ENCODE data around the gene COPS7A. TPM values are rescaled to one million over a fixed set of nuclear protein-coding genes. Genes with fewer than 3 reads are reported as not detected.
A peak's percentile ranks its signal among the peaks of the same experiment; 100 is the strongest.

Gene COPS7A
- total RNA-seq, 1 experiment from 2014 or later = 125 TPM

DNA sequence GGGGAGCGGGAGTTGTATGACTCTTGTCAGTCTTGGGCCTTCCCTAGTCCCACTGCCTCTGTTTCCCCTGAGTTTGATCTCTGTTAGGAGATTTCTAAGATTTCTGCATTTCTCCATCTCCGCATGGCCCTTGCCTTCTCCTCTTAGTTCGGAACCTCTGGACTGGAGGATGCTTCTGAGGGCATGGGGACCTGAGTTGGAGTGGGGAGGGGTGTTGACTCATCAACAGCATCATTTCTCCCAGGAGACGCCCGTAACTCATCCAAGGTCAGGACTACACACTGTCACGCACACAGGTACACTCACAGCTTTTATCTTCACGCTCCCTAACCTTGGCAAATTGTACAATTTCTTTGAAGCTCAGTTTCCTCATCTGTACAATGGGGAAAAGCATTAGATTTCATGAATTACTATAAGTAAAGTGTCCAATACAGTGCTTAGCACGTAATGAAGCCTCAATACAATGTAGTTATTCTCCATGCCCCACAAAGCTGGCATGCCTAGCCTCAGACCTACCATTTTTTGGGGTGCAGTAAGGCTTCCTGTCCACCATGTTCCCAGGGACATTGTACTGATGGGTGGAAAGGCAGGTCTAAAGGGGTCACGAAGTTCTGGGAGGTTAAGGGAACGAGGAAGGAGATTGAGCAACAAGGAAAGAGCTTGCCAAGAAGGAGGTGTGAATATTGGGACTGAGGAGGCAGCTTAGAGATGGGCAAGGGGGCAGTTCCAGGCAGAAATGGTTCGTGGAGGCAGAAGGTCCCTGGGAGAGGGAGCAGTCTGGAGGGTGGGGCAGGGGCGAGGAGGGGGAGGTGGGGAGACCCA, 47.9 kb downstream of the COPS7A start:
- DNase-seq = no peak
- H3K4me3 ChIP-seq = no peak overlapping the region
- H3K36me3 ChIP-seq = peaks cover 37% of the 10 kb centered on the region
- H3K9me3 ChIP-seq = no peaks in the 10 kb centered on the region
- no peaks in the 10 kb centered on the region for H3K27me3 ChIP-seq

DNA sequence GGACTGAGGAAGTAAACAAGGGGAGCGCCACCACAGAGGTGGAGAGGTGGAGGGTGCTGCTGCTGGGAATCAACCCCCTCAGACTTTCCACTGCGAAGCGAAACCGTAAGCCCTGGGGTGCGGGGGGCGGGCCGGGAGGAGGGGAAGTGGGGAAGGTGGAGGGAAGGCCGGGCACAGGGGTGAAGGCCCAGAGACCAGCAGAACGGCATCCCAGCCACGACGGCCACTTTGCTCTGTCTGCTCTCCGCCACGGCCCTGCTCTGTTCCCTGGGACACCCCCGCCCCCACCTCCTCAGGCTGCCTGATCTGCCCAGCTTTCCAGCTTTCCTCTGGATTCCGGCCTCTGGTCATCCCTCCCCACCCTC, 48.5 kb downstream of the COPS7A start, which contains the start of gene LAG3:
Gene LAG3, plus strand, starts transcription at position 190 of the 365 bp plus-strand sequence. CDS start 333 bp downstream, outside the sequence.
- no peak for DNase-seq
- Histone ChIP-seq H3K36me3 (peaks cover 37% of the 10 kb centered on the region), H3K9me3 (no peaks in the 10 kb centered on the region), H3K27me3 (no peaks in the 10 kb centered on the region), H3K4me3 (no peak within 1 kb of the TSS)

DNA sequence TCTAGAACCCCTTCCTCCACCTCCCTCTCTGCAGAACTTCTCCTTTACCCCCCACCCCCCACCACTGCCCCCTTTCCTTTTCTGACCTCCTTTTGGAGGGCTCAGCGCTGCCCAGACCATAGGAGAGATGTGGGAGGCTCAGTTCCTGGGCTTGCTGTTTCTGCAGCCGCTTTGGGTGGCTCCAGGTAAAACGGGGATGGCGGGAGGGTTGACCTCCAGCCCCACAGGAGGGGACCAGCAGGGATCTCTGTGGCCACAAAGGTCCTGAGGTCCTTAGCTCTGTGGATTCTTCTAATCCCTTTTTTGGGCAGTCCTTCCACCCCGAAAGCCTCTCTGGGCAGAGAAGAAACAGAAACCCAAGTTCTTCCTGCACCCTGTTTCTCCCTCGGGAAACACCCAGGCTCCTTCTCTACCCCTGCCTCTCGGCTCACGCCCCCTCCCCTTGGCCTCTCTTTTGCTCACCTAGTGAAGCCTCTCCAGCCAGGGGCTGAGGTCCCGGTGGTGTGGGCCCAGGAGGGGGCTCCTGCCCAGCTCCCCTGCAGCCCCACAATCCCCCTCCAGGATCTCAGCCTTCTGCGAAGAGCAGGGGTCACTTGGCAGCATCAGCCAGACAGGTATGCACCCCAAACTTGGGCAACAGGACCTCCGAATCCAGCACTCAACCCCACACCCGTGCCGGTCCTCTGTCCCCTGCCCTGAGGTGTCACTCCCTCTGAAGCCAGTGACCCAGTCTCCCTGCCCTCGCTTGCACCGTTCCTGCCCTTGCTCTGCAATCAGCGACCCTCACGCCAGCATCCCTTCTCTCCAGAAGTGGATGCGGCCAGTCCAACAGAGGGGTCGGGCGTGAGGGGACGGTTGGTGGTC, 49.1 kb downstream of the COPS7A start:
- H3K36me3 ChIP-seq = peaks cover 33% of the 10 kb centered on the region
- no peak overlapping the region for H3K4me3 ChIP-seq
- DNase-seq = no peak
- no peaks in the 10 kb centered on the region for H3K9me3 ChIP-seq
- H3K27me3 ChIP-seq = no peaks in the 10 kb centered on the region

DNA sequence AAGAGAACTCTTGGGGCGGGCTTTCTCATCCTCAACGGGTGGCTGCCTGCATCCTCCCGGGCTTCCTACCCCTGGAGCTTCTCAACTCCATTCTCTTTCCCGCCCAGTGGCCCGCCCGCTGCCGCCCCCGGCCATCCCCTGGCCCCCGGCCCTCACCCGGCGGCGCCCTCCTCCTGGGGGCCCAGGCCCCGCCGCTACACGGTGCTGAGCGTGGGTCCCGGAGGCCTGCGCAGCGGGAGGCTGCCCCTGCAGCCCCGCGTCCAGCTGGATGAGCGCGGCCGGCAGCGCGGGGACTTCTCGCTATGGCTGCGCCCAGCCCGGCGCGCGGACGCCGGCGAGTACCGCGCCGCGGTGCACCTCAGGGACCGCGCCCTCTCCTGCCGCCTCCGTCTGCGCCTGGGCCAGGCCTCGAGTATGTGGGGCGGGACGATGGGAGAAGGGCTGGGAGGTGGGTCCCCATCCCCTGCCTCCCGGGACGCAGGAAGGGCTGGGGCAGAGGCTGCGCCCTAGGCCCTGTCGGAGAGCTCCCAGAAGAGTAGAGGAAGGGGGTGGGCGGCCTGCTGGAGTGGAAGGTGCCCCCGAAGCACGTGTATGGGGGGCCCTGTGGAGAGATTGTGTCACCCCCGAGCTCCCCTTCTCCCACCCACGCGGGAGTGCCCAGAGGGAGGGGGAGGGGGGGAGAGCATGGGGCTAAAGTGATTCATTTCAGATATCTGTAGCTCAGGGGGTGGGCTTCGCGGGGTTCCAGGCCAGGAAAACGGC, 49.9 kb downstream of the COPS7A start:
- Histone ChIP-seq H3K9me3 (no peaks in the 10 kb centered on the region), H3K36me3 (peaks cover 25% of the 10 kb centered on the region), H3K4me3 (no peak overlapping the region), H3K27me3 (no peaks in the 10 kb centered on the region)
- no peak for DNase-seq

DNA sequence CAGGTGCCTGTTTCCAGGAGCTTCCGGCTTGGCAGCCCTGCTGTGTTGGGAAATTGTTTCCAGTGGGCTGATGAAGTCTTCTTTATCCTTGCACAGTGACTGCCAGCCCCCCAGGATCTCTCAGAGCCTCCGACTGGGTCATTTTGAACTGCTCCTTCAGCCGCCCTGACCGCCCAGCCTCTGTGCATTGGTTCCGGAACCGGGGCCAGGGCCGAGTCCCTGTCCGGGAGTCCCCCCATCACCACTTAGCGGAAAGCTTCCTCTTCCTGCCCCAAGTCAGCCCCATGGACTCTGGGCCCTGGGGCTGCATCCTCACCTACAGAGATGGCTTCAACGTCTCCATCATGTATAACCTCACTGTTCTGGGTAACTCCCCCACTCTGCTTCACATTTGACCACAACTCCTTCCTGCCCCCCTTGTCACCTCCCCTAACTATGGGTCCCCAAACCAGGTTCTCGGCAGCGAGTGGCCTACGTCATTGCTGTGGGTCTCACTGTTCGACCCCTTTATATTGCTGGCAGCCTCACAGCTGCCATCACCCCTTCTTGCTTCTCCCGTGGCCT, 50.7 kb downstream of the COPS7A start:
- Histone ChIP-seq H3K4me3 (no peak overlapping the region), H3K9me3 (no peaks in the 10 kb centered on the region), H3K27me3 (no peaks in the 10 kb centered on the region), H3K36me3 (peaks cover 18% of the 10 kb centered on the region)
- no peak for DNase-seq

DNA sequence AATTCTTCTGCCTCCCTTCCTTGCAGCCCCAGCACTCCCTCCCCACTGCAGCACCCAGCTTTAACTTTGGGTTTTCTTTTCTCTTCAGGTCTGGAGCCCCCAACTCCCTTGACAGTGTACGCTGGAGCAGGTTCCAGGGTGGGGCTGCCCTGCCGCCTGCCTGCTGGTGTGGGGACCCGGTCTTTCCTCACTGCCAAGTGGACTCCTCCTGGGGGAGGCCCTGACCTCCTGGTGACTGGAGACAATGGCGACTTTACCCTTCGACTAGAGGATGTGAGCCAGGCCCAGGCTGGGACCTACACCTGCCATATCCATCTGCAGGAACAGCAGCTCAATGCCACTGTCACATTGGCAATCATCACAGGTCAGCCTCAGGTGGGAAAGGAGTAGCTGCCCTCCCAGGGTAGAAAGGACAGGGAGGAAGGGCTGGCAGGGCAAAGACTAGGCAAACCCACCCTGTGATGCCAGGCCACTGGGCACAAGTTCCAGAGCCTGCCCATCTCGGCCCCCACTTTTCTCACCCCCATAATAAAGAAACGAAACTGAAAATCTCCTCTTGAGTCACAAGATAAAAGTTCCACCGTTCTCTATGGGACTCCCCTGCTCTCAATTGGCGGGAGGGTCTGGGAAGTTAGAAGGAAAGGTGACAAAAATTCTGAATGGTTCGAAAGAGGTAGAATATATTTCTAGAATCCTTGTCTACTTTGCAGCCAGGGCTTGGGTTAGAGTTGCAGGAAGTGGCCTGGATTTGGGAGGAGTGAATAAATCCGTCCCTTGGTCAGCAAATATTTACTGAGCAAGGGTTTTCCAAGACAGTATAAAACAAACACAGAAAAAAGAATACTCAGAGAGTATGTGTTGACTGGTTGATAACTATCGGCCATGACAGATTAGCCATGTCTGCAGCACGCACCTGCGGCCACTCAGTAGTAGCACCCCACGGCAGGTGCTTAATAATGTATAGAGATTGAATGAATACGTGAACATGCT, 51.6 kb downstream of the COPS7A start:
- H3K36me3 ChIP-seq = peaks cover 12% of the 10 kb centered on the region
- H3K4me3 ChIP-seq = no peak overlapping the region
- no peak for DNase-seq
- no peaks in the 10 kb centered on the region for H3K27me3 ChIP-seq
- no peaks in the 10 kb centered on the region for H3K9me3 ChIP-seq

DNA sequence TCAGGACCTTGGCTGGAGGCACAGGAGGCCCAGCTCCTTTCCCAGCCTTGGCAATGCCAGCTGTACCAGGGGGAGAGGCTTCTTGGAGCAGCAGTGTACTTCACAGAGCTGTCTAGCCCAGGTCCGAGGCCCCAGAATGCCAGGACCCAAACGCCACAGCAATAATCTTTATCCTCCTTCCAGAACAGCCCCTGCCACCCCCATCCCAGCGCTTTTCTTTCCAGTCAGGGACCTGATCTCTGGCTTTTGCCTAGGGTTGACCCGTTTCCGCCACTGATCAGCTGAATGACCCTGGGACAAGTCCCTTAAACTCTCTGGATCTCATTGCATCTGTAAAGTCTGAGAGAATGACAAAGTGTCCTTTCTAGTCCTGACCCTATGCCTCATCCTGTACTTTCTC, 53.5 kb downstream of the COPS7A start:
- DNase-seq = no peak

DNA sequence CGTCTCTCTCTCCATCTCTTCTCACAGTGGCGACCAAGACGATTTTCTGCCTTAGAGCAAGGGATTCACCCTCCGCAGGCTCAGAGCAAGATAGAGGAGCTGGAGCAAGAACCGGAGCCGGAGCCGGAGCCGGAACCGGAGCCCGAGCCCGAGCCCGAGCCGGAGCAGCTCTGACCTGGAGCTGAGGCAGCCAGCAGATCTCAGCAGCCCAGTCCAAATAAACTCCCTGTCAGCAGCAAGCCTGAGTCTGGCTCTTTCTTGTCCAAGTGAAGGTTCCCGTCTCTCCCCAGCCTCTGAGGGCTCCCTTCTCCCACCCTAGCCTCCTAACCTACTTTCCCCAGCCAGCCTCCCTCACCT, 54.3 kb downstream of the COPS7A start:
- no peaks in the 10 kb centered on the region for H3K27me3 ChIP-seq
- peak; percentile 20 for DNase-seq
- no peaks in the 10 kb centered on the region for H3K9me3 ChIP-seq
- no peak overlapping the region for H3K4me3 ChIP-seq
- H3K36me3 ChIP-seq = no peaks in the 10 kb centered on the region

More for the DNA sequence above, 53.5 kb downstream of the COPS7A start:
- H3K27me3 ChIP-seq = no peaks in the 10 kb centered on the region
- H3K9me3 ChIP-seq = no peaks in the 10 kb centered on the region
- no peak overlapping the region for H3K4me3 ChIP-seq
- no peaks in the 10 kb centered on the region for H3K36me3 ChIP-seq

DNA sequence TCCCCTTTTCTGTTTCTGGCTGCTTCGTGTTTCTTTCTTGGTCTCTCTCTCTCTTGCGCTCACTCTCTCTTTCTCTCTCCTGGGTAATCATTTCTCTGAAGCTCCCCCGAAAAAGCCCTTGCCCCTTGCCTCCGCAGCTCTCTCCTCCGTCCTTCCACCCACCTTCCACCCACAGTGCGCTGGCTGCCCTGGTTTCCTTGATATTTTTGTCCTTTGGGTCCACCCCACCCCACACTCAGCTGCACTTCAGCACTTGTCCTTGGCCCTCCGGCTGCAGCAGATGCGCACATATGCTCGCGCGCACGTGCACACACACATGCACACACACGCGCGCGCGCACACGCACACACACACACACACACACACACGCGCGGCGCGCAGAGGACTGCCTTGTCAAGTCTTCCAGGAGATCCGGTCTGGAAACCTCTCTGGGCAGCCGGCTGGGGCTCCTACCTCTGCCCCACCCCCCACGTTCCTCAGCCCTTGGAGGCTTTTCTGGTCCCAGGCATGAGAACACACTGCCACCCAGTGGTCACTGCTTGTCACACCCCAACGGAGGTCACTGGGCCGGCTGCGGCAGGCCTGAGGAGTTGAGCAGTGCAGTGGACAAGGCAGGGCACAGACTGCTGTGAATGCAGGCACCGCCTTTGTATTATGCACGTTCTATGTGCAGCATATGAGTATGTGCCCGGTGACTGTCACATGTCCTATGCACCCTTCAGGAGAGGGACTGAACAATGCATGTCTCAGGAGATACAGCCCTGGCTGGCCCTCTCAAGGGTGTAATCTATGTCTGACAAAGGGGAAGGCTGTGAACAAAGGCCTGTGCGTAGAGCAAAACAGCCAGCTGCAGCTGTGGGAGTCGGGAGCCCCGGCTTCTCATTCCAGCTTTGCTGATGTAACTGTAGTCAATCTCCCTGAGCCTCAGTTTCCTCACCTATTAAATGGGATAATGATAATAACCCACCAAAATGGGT, 55.0 kb downstream of the COPS7A start:
- H3K9me3 ChIP-seq = no peaks in the 10 kb centered on the region
- H3K27me3 ChIP-seq = no peaks in the 10 kb centered on the region
- H3K4me3 ChIP-seq = peak overlapping the region; percentile 33
- no peaks in the 10 kb centered on the region for H3K36me3 ChIP-seq
- DNase-seq = peak; percentile 90

DNA sequence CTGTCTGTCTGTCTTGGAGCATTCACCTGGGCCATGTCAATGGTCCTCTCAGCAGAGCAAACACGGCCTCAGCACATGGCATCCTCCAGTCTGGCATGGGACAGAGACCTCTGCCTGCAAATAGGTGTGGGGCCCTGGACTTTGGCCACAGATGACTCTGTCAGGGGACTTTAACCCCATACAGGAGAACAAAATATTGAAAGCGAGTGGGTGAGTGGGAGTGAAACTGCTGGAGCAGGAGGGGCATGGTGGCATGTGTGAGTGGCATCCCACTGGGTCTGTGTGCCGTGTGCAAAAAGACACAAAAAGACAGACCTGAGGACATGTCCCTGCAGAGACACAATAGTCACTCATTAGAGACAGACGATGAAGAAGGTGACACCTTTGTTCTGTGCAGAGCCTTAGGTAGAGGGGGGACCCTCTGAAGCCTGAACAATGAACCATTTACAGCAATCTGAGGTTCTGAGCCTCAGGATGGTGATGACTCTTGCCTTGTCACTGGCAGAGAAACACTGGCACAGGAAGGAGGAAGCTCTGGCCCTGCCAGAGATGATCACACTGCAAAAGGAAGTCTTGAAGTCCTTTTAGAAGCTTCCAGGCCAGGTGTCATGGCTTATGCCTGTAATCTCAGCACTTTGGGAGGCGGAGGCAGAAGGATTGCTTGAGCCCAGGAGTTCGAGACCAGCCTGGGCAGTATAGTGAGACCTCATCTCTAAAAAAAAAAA, 56.0 kb downstream of the COPS7A start:
- DNase-seq = no peak
- H3K36me3 ChIP-seq = no peaks in the 10 kb centered on the region
- no peaks in the 10 kb centered on the region for H3K9me3 ChIP-seq
- no peak overlapping the region for H3K4me3 ChIP-seq
- no peaks in the 10 kb centered on the region for H3K27me3 ChIP-seq

DNA sequence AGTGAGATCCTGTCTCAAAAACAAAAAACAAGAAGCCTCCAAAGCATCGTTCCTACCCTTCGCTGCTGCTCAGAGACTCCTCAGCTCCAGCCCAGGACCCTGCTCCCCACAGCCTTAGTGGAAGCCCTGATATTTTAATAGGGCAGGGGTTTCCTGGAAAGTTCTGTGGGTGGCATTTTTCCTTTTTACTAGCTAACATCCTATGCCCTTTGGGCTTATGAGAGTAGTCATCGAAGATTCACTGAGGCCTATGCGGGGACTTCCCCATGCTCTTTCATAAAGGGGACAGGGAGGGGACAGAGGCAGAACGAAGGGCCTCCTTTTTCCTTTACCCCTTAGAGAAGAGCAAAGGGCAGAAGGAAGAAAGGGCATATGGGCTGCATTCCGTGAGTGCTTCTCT, 56.7 kb downstream of the COPS7A start:
- Histone ChIP-seq H3K9me3 (no peaks in the 10 kb centered on the region), H3K27me3 (no peaks in the 10 kb centered on the region), H3K4me3 (no peak overlapping the region), H3K36me3 (no peaks in the 10 kb centered on the region)
- DNase-seq = no peak

Data from MG63 (cell line).